Lung microvascular endothelial cell (primary cell): ENCODE data around the gene CTAGE6. TPM values are rescaled to one million over a fixed set of nuclear protein-coding genes. Genes with fewer than 3 reads are reported as not detected.
"Not testable (repeated sequence)": the region's sequence is repeated elsewhere in the genome, so short reads cannot be mapped to it uniquely, and the experiment has no call there.

ENCODE experiments used
- DNase-seq, 2 donors: peaks; one replicate each; pipeline versions ENCODE4 v3.0.0 to v3.0.0-alpha.2; 2010; ENCODE audit warnings: low read depth in 2 of 2
- total RNA-seq: library from RNA; depleted of rRNA; stranded (reverse); fragments of >200 nt; gene quantifications from 2 replicates; pipeline ENCODE4 v1.2.1, GENCODE V29; 2014

Gene CTAGE6
- total RNA-seq, 1 donor from 2014 or later, result 0.20 TPM

- not testable (repeated sequence) for DNase-seq
These were observed 37.2 kb downstream of the CTAGE6 start for GRCh38 chr7:143720335-143720734.

- DNase-seq, result not testable (repeated sequence)
These were observed 41.8 kb downstream of the CTAGE6 start for GRCh38 chr7:143715543-143716193.

- not testable (repeated sequence) for DNase-seq
These were observed 42.7 kb downstream of the CTAGE6 start for GRCh38 chr7:143714581-143715454.

- not testable (repeated sequence) for DNase-seq
These were observed 45.1 kb downstream of the CTAGE6 start for GRCh38 chr7:143712381-143712780.

- DNase-seq, result not testable (repeated sequence)
These were observed 45.7 kb downstream of the CTAGE6 start for GRCh38 chr7:143711727-143712324.

- not testable (repeated sequence) for DNase-seq
These were observed 47.6 kb downstream of the CTAGE6 start for GRCh38 chr7:143709895-143710294.

Other genes starting within 250 kb of the CTAGE6 start
- not detected in 2 replicates for gene CTAGE15, start 185.9 kb downstream of the CTAGE6 start, total RNA-seq
- gene TCAF2, start 136.7 kb downstream of the CTAGE6 start, total RNA-seq, result 3.0 and 4.8 TPM in 2 replicates
- gene TCAF1, start 144.5 kb upstream of the CTAGE6 start, total RNA-seq, result 32.7 and 38.1 TPM in 2 replicates
- not detected in 2 replicates for gene OR2F2, start 177.5 kb upstream of the CTAGE6 start, total RNA-seq
- gene OR2F1, start 197.1 kb upstream of the CTAGE6 start, total RNA-seq, result not detected in 2 replicates
- gene OR6B1, start 242.6 kb upstream of the CTAGE6 start, total RNA-seq, result not detected in 2 replicates